CD4-positive, alpha-beta T cell treated with Interleukin-21 for 1 hour (primary cell): Measurements from ENCODE around the gene ZNF644.
A peak's percentile ranks its signal among the peaks of the same experiment; 100 is the strongest.
"Not testable (repeated sequence)": the region's sequence is repeated elsewhere in the genome, so short reads cannot be mapped to it uniquely, and the experiment has no call there.

Experiments used
- DNase-seq: peaks from one replicate; pipeline ENCODE4 v3.0.0-alpha.2; 2020

The ZNF644 gene

DNA sequence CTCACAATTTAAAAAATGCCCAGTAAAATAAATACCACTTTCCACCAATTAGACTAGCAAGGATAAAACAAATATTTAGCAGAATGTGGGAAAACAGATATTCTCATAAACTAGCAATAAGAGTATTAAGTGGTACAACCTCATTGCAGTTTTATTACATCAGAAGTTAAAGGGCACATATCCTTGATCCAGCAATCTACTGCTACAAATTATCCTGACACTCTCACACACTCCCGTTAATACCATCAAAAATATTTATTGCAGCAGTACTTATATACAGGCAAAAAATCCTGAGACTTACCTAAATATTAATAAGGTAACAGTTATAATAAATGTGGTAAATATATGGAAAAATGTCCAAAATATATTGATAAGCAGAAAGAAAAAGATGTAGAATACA lies 44.3 kb downstream of the ZNF644 start:
- DNase-seq = no peak

DNA sequence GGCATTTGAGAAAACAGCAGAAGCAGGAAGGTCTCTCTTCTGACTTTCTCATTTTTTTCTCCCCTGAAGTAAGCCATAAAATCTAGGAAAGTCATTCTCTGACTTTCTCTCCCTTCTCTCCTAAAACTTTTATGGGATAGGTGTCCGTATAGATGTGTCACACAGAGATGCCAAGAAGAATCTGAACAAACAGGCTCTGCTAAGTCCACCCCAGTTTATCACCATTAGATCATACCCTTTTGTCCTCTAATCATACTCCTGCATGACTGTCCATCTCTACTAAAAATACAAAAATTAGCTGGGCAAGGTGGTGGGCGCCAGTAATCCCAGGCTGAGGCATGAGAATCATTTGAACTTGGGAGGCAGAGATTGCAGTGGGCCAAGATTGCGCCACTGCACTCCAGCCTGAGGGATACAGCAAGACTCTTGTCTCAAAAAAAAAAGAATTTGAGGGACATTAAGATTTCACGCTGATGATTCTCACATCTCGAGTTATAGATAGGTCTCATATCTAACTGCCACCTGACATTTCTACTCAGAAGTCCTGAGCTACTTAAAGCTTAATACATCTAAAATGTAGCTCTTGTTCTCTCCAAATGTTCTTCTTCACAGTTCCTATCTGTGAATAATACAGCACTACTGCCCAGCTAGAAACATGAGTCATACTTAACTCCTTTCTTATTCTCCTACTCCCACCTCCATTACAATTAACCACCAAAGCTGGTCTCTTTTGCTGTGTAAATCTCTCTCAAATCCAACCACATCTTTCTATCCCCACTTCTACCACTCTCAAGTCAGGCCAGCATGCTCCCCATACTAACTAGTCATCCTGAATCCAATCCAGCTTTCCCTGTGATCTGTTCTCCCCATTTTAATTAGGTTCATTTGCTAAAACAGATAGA lies 47.7 kb downstream of the ZNF644 start:
- no peak for DNase-seq

DNA sequence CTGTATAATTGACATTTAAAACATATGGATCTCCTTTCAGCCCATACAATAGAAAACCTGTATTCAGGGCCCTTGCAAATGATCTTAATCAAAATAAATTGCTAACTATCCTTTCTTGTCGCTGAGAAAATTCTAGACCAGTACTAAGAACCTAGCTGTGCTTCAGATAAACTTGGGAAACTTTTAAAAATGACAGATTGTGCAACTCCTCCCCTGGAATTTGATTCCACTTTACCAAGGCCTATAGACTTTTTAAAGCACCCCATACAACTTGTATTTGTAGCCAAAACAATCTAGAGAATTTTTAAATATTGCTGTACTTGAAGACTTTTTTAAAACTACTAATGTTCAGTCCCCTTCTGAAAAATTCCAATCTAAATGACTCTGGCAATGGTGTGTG lies 51.6 kb downstream of the ZNF644 start:
- DNase-seq = no peak

DNA sequence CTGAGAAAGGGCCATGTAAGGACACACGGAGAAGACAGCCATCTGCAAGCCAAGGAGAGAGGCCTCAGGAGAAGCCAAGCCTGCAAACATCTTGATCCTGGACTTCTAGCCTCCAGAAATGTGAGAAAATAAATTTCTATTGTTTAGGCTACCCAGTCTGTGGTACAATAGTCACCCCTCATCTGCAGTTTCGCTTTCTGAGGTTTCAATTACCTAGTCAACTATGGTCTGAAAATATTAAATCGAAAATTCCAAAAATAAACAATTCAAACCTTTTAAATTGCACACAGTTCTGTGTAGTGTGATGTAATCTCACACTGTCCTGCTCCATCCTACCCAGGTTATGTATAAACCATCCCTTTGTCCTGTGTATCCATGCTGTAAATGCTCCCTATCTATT lies 52.6 kb downstream of the ZNF644 start:
- no peak for DNase-seq

DNA sequence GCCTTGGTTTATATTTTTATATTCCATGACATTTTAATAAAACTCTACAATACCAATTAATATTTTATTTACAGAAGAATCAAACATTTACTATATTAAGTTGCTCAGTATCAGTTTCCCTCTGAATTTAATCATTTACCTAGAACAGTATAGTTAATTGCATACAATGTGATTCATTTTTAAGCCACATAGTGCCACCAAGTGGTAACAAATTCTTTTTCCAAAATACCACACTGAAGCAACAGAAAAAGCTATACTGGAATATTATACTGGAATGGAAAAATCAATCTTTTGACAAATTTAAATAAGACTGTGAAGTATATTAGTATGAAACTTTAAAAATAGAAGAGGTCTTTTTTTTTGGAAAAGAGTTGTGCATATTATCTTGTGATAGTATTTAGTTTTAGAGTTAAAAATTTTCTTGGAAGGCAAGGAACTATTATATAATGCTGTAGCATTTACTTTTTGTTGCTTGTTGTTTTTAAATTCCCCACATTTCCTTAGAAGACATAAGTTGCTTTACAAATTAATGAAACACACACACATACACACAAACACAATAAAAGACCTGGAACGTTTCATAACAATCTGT lies 57.3 kb downstream of the ZNF644 start:
- peak; percentile 19 for DNase-seq

DNA sequence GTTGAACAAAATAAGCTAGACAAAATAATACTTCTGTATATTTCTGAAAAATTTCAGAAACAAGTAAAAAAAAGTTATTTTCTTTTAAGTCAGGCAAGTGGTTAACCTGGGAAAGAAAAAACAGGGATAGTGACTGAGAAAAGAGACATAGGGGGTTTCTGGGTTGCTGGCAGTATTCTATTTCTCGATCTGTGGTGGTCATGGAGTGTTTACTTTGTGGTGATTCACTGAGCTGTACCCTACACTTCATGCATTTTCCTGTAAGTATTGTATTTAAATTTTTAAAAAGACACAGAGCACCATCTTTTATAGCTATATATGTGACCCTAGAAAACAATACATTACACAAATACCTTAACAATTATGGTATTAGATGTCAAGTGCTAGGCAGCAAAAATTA lies 58.2 kb downstream of the ZNF644 start:
- no peak for DNase-seq

DNA sequence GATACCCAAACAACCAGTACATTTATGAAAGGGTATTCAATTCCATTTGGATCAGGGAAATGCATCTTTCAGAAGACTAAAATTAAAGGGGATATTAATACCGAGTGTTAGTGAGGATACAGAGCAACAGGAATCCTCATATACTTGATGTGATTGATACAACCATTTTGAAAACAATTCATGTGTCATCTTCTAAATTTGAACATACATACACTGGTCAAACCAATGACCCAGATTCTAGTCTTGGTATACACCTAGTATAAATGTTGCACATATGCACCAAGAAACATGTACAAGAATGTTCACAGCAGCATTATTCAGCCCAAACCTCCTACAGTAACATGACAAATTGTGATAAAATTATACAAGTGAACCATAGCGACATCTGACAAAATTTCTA lies 58.6 kb downstream of the ZNF644 start:
- DNase-seq = no peak

DNA sequence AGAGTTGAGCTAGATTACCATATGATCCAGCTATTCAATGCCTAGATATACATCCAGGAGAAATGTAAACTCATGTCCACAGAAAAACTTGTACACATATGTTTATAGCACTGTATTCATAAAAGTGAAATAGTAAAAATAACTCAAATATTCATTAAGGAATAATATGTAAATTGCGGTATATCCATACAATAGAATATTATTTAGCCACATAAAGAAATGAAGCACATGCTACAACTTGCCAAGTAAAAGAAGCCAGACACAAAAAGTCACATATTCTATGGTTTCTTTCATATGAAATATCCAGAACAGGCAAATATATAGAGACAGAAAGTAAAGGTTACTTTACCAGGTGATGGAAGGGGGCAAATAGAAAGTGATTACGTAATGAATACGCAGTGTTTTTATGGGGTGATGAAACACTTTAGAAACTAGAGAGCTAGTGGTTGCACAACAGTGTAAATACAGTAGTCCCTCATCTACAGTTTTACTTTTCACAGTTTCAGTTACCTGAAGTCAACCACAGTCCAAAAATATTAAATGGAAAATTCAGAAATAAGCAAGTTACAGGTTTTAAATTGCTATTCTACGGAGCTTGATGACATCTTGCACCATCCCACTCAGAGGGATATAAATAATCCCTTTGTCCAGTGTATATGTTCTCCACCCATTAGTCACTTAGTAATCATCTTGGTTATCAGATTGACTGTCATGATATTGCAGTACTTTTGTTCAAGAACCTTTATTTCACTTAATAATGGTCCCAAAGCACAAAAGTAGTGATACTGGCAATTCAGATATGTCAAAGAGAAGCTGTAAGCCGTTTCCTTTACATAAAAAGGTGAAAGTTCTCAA lies 62.3 kb downstream of the ZNF644 start:
- DNase-seq = no peak

DNA sequence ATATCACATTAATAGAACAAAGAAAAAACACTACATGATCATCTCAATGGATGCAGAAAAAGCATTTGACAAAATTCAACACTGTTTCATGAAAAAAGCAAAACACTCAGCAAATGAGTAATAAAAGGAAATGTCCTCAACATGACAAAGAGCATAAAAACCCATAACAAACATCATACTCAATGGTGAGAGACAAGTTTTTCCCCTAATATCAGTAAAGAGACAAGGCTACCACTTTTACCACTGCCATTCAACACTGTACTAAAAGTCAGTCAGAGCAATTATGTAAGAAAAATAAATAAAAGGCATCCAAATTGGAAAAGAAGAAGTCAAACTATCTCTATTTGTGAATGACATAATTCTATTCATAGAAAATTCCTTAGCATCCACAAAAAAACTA lies 64.3 kb downstream of the ZNF644 start:
- no peak for DNase-seq

DNA sequence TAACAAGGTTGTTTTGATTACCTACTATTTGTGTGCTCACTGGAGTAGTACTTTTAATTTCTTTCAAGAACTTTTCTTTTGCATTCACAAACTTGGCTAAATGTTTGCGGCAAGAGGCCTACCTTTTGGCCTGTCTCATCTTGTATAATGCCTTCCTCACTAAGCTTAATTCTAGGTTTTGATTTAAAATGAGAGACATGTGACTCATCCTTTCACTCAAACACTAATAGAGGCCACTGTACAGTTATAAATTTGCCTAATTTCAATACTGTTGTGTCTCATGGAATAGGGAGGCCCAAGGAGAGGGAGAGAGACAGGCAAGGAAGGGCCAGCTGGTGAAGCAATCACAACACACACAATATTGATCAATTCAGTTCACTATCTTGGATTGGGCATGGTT lies 66.1 kb downstream of the ZNF644 start:
- no peak for DNase-seq

DNA sequence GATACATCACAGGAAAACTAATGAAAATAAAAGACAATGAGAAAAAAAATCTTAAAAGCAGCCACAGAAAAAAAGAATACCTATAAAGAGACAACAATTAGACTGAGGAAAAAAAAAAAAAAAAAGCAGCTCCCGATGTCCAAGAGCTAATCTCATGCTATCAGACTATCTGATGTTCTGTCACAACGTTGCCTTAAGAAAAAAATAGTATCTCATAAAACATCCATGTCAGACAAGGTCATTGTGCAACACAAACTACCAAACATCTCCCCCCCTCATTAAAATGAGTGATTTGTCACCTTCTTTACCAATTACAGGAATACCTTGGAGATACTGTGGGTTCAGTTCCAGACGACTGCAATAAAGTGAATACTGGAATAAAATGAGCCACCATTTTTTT lies 68.9 kb downstream of the ZNF644 start:
- DNase-seq = no peak

DNA sequence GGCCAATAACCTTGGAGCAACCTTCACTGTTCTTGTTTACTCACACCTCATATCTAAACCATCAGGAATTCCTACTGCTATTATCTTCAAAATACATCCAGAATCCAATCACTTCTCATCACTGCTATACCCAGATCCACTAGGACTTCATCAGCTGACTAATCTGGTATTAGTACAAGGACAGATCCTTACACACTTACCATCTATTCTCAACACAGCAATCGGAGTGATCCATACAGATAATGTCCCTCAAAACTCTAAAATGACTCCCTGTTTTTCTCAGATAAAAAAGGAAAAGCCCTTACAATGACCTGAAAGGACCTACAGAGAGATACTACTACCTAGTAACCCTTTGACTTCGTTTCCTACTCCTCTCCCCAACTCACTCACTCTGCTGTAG lies 70.8 kb downstream of the ZNF644 start:
- DNase-seq = no peak

DNA sequence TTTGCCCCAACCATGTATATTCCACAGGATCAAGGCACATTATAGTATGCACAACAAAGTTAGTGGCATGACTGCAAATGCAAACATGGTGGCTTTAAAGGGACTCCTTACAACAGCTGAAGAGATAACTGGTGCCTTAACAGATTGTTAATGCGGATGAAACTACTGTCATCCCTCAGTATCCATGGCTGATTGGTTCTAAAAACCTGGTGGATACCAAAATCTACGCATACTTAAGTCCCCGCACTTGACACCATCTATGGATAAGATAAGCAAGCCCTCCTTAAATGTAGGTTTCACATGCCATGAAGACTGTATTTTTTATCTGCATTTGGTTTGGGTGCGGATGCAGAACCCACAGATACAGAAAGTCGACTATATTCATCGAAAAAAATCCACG lies 73.5 kb downstream of the ZNF644 start:
- DNase-seq = no peak

DNA sequence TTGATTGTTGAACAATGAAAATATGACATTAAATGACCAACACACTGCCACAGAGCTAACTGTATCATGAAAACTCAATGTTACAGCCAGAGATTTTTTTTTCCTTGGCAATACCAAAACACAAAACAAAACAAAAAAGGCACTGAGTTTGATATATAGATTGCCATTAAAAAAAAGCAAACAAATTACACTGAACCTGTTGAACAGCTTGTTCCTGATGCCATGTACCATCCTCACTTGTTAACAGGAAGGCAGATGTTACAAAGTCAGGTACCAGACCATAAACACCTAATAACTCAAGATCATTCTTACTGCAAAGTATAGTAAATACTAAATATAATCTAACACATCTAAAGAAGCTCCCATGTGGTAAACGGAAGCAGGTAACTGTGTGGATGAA lies 75.2 kb downstream of the ZNF644 start:
- DNase-seq = no peak

DNA sequence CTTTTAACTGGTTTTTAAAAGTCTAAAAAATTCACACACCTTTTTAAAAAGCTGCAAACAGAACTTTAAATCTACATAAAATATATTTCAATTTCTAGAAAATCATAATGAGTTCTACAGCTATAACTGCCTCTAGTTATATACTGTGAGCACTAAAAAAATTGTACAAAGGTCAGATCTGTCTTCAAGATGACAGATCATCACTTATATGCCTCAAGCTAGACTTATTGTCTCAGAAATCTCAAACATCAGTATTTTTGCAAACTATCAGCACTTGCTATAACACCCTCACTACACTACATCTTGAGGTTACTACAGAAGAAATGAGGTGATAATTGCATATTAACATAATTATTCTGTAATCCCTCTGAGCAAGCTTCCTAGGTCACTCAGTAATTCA lies 76.5 kb downstream of the ZNF644 start:
- DNase-seq = no peak

DNA sequence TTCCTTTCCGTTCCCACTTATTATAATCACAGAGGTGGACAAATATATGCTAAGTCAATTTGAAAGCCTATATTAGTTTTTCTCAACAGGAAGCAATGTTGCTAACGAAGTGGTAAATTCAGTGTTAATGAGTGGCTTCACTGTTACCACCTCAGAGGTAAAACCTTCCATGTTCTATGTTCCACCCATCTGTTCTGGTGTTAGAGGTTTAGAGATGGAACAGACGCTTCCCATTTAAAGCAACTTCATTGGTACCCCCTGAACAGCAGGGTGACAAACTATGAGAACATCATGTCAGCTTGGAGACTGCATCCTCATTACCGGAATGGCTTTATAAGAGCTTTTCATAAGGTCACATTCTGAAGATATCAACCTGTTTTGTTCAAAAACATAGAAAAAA lies 77.9 kb downstream of the ZNF644 start:
- no peak for DNase-seq

DNA sequence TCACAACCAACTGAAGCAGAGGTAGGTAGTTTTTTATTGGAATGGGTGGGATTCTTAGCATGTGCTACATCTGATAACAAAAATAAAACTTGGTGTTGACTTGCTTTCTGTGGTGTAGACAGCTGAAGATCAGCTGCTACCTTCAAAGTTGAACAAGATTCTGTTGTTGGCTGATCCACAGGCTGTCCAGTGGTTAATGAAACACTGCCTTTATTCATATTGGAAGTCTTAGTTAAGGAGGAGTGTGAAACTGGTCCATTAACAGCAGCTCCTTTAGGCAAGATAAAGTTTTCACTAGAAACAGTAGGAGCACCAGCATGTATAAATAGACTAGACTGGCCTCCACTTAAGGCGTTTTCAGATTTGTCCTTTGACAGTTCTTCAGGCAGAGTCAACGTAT lies 81.1 kb downstream of the ZNF644 start:
- no peak for DNase-seq

DNA sequence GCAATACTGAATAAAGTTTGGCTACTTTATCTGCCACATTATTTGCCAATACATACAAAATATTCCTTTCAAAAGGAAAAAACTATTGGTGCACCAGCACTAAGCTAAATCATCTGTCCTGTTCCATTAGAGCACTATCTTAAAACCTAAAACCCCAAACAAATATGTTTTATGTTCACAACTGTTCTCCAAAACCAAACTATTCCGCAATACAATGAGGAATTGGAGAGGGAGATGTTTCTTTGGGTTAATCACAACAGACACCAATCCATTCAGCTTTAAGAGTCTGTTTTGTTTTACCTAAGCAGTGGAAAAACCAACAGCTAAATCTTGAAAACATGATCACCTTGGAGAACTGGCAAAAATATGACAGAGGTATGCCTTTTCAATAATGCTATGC lies 85.1 kb downstream of the ZNF644 start:
- no peak for DNase-seq

DNA sequence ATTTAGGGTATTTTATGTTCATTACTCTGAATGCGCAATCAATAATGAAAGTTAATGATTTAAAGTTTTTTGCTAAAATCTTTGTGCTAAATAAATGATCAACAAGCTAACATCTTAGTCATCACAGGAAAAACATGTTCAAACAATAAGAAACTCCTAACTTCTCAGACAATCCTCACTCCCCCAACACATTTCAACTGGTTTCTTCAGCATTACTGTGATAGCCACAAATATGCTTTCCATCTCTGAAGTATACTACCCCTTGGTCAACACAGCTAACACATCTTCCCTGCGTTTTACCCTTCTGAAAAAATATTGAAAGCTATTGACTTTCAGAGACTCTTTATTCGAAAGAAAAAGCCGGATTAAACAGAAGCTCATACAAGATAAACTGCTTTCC lies 85.8 kb downstream of the ZNF644 start:
- DNase-seq = no peak

DNA sequence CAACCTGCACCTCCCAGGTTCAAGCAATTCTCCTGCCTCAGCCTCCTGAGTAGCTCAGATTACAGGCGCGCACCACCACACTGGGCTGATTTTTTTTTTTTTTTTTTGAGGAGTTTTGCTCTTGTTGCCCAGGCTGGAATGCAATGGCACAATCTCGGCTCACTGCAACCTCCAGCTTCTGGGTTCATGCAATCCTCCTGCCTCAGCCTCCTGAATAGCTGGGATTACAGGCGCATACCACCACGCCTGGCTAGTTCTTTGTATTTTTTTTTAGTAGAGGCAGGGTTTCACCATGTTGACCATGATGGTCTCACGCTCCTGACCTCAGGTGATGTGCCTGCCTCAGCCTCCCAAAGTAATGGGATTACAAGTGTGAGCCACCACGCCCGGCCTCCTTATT lies 93.6 kb downstream of the ZNF644 start:
- not testable (repeated sequence) for DNase-seq

DNA sequence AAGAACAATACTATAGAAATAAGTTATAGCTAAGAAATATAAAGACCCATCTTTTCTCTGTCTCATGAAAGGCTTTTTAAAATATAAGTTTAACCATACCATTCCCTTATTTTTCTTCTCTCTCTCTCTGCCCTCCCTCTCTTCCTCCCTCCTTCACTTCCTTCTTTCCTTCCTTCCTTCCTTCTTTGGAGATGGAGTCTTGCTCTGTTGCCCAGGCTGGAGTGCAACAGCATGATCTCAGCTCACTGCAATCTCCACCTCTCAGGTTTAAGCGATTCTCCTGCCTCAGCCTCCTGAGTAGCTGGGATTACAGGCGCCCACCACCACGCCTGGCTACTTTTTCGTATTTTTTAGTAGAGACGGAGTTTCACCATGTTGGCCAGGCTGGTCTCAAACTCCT lies 94.2 kb downstream of the ZNF644 start:
- not testable (repeated sequence) for DNase-seq

DNA sequence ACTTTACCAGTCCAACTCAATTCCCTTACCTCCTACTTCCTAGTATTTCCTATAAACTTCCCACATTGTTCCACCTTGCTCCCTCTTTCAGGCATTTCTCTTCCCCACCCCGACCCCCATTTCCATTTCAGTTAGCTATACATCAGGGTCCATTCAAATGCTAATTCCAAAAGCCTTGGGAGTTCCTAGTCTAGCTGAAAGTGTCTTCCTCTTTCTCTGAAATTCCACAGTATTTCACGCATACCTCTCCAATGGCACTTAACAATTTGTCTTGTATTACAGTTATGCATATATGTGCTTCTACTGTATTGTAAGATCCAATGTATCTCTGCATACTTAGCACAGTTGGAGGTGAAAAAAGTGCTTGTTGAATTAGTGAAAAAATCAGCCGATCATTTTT lies 94.9 kb downstream of the ZNF644 start:
- DNase-seq = no peak

DNA sequence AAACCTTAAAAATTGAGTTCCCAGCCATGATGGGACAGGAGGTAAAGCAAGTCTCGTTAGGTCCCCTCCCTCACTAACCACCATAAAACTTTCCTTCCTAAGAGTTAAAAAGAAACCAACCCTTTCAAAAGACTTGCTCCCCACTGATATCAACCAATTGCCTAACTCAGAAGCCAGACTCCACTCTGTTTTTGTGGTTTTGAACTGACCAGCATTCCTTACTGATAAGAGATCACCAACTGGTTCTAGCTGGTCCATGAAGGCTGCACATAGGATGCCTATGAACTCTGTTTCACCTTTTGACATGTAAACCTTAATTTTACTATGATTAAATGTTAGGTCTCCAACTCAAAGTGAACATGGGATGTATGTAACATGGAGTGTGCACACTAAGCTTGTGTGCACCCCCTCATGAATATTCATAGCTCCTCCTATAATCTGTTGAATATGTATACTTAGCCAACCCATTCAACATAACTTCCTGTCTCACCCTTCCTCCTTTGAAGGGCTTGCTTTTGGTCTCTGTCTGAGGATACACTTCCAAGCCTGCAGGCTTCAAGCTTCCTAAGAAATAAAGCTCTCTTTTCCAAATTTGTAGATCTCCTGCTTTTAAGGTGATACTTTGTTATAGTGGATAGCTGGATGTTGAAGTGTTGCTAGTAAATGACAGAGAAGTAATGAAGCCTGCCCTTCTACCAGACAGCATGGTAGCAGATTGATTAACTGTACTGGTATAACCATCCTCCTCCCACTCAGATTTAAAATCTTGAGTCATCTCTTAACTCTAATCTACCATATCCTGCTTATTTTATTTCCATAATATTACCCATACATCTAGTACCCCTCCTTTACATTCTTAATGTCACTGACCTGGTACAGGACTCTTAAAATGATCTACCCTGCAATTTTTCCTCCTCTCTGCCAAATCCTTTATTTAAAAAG lies 95.6 kb downstream of the ZNF644 start:
- peak; percentile 1 for DNase-seq
